A673 (cell line): ENCODE measurements around the gene NAT16. TPM values are rescaled to one million over a fixed set of nuclear protein-coding genes. Genes with fewer than 3 reads are reported as not detected.

Source experiments
- BruUV-seq: library from RNA; stranded (reverse); fragments of 400-500 nt; replicated peaks from 2 replicates; lab custom pipeline; 2021; lab: Mats Ljungman, UMichigan
- CTCF ChIA-PET: fragments of 300-600 bp; sonication (Branson Sonifier 250); formaldehyde crosslinking; loops from one replicate; lab custom pipeline; 2022; ENCODE audit warnings: antibody characterized with exemption; lab: Charles Lee
- POLR2A ChIA-PET: fragments of 300-600 bp; sonication (Branson Sonifier 250); formaldehyde crosslinking; loops from one replicate; lab custom pipeline; 2022; ENCODE audit warnings: antibody characterized with exemption; ENCODE audit not compliant: low non-redundant PET; lab: Charles Lee
- DNase-seq: peaks from one replicate; pipeline ENCODE4 v3.0.0-alpha.2; 2015; ENCODE audit warnings: low spot score
- H3K27ac ChIP-seq: fragments of 200-600 bp; sonication (generic); 2 replicates; pipeline ENCODE4 v1.5.1; 2016; ENCODE audit warnings: mixed run types, low read depth, mild to moderate bottlenecking, mixed read lengths, antibody characterized with exemption, low read length; ENCODE audit not compliant: poor library complexity, severe bottlenecking
- H3K27me3 ChIP-seq: fragments of 200-600 bp; sonication (generic); replicated peaks from 2 replicates; pipeline ENCODE4 v1.6.1; 2017; ENCODE audit warnings: mixed run types, low read depth, mild to moderate bottlenecking, mixed read lengths, antibody characterized with exemption, low read length; ENCODE audit not compliant: insufficient read depth, poor library complexity
- H3K36me3 ChIP-seq: fragments of 200-600 bp; sonication (generic); 2 replicates; pipeline ENCODE4 v1.6.1; 2016; ENCODE audit warnings: mixed run types, mild to moderate bottlenecking, mixed read lengths, antibody characterized with exemption, low read length; ENCODE audit not compliant: insufficient read depth, poor library complexity, severe bottlenecking
- H3K4me1 ChIP-seq: fragments of 200-600 bp; sonication (generic); 2 replicates; pipeline ENCODE4 v1.6.1; 2017; ENCODE audit warnings: mixed run types, mild to moderate bottlenecking, mixed read lengths, antibody characterized with exemption, low read length; ENCODE audit not compliant: insufficient read depth, poor library complexity, severe bottlenecking
- H3K4me3 ChIP-seq: fragments of 200-600 bp; sonication (generic); 2 replicates; pipeline ENCODE4 v1.5.1; 2016; ENCODE audit warnings: low read depth, mixed run types, mild to moderate bottlenecking, mixed read lengths, low read length; ENCODE audit not compliant: poor library complexity, severe bottlenecking
- H3K9me3 ChIP-seq: fragments of 200-600 bp; sonication (generic); 2 replicates; pipeline ENCODE4 v1.6.1; 2016; ENCODE audit warnings: mixed run types, low read depth, mild to moderate bottlenecking, mixed read lengths, antibody characterized with exemption, low read length; ENCODE audit not compliant: poor library complexity, severe bottlenecking
- CTCF ChIP-seq: fragments of 300-800, 200-600 bp; sonication (generic); conservative IDR thresholded peaks from 2 replicates; pipeline ENCODE4 v1.5.1; 2017; ENCODE audit warnings: low read depth, mild to moderate bottlenecking, antibody characterized with exemption, low read length, moderate library complexity, mixed read lengths
- EZH2 ChIP-seq: fragments of 200-600 bp; sonication (generic); IDR thresholded peaks from 2 replicates; pipeline ENCODE4 v1.6.1; 2017; ENCODE audit warnings: borderline replicate concordance, low read depth, mild to moderate bottlenecking, mixed read lengths, antibody characterized with exemption, low read length; ENCODE audit not compliant: poor library complexity, severe bottlenecking
- intact Hi-C: fragments of 100-400 bp; cut with micrococcal nuclease; formaldehyde crosslinking; loops from one replicate; pipeline ENCODE4 v1.10.0; 2022; ENCODE audit not compliant: unreplicated experiment
- total RNA-seq: library from RNA; stranded (reverse); gene quantifications from 2 replicates; pipeline ENCODE4 v1.2.3, GENCODE V29; 2021

NAT16 gene
- total RNA-seq, 1 experiment from 2014 or later: not detected

- Histone ChIP-seq H3K4me3 (no peak overlapping the region), H3K27me3 (no peaks in the 10 kb centered on the region), H3K27ac (no peak overlapping the region), H3K4me1 (no peaks in the 10 kb centered on the region), H3K9me3 (no peaks in the 10 kb centered on the region), H3K36me3 (no peaks in the 10 kb centered on the region)
- DNase-seq: no peak
- no TSS peak for BruUV-seq
- CTCF ChIA-PET: no interaction called here
- TF ChIP-seq CTCF (no peak), EZH2 (no peak)
- intact Hi-C loops: no loop called here
- POLR2A ChIA-PET: no interaction called here
Measured at GRCh38 chr7:101202603-101202918, 22.5 kb upstream of the NAT16 start.

GRCh38 chr7:101201695-101202602 is 21.9 kb upstream of the NAT16 start:
- POLR2A ChIA-PET: no interaction called here
- DNase-seq: no peak
- no peaks in the 10 kb centered on the region for H3K36me3 ChIP-seq
- intact Hi-C loops: no loop called here
- no peaks in the 10 kb centered on the region for H3K27me3 ChIP-seq
- no peak overlapping the region for H3K27ac ChIP-seq
- CTCF ChIA-PET: no interaction called here
- no peaks in the 10 kb centered on the region for H3K4me1 ChIP-seq
- no peaks in the 10 kb centered on the region for H3K9me3 ChIP-seq
- TF ChIP-seq CTCF (no peak), EZH2 (no peak)
- H3K4me3 ChIP-seq: no peak overlapping the region
- no TSS peak for BruUV-seq

GRCh38 chr7:101200862-101201599 is 20.9 kb upstream of the NAT16 start, which contains the start of gene MOGAT3:
Gene MOGAT3 (minus strand): TSS chr7:101201036. CDS start chr7:101200854, 182 bp downstream.
- H3K4me3 ChIP-seq: no peak within 1 kb of the TSS
- no peaks in the 10 kb centered on the region for H3K9me3 ChIP-seq
- no peaks in the 10 kb centered on the region for H3K36me3 ChIP-seq
- H3K4me1 ChIP-seq: no peaks in the 10 kb centered on the region
- POLR2A ChIA-PET: no interaction called here
- intact Hi-C loops: no loop called here
- H3K27me3 ChIP-seq: no peaks in the 10 kb centered on the region
- no peak within 1 kb of the TSS for H3K27ac ChIP-seq
- no TSS peak for BruUV-seq
- TF ChIP-seq EZH2: no peak
- TF ChIP-seq CTCF: no peak
- no peak for DNase-seq
- CTCF ChIA-PET: no interaction called here
